Cardiac fibroblast (primary cell): ENCODE data around the gene KRAS.
A peak's percentile ranks its signal among the peaks of the same experiment; 100 is the strongest.
"Not testable (repeated sequence)": the region's sequence is repeated elsewhere in the genome, so short reads cannot be mapped to it uniquely, and the experiment has no call there.

Experiments
- DNase-seq, 2 donors: peaks; one replicate each; pipeline versions ENCODE4 v3.0.0 to v3.0.0-alpha.2; 2010; ENCODE audit warnings: low read depth in 2 of 2
- H3K4me3 ChIP-seq, 2 donors: replicated peaks in 1 of 2; 1 replicate in 1 of 2; 2 replicates in 1 of 2; pipeline ENCODE4 v1.5.1; 2011; ENCODE audit warnings: low read depth in 2 of 2, low read length in 2 of 2, mild to moderate bottlenecking in 2 of 2, moderate library complexity in 1 of 2
- TF ChIP-seq, protein P1 (sequence below): IDR thresholded peaks from one replicate; pipeline ENCODE4 v1.5.1; 2011; ENCODE audit warnings: low read depth, mild to moderate bottlenecking, low read length, inconsistent platforms

Gene KRAS

GRCh38 chr12:25250744-25251730 lies at the start of gene KRAS:
TSS of gene KRAS (minus strand) at chr12:25250929.
- TF ChIP-seq, protein P1, sequence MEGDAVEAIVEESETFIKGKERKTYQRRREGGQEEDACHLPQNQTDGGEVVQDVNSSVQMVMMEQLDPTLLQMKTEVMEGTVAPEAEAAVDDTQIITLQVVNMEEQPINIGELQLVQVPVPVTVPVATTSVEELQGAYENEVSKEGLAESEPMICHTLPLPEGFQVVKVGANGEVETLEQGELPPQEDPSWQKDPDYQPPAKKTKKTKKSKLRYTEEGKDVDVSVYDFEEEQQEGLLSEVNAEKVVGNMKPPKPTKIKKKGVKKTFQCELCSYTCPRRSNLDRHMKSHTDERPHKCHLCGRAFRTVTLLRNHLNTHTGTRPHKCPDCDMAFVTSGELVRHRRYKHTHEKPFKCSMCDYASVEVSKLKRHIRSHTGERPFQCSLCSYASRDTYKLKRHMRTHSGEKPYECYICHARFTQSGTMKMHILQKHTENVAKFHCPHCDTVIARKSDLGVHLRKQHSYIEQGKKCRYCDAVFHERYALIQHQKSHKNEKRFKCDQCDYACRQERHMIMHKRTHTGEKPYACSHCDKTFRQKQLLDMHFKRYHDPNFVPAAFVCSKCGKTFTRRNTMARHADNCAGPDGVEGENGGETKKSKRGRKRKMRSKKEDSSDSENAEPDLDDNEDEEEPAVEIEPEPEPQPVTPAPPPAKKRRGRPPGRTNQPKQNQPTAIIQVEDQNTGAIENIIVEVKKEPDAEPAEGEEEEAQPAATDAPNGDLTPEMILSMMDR: no peak
- peak; percentile 98 to 99 for DNase-seq
- peak within 1 kb of the TSS; percentile 71 to 86 for H3K4me3 ChIP-seq

- DNase-seq: no peak
- TF ChIP-seq, protein P1: no peak
- no peak overlapping the region for H3K4me3 ChIP-seq
Measured at GRCh38 chr12:25296381-25296780, 45.7 kb upstream of the KRAS start.

GRCh38 chr12:25295361-25295760 lies 44.6 kb upstream of the KRAS start:
- TF ChIP-seq, protein P1: no peak
- DNase-seq: no peak
- no peak overlapping the region for H3K4me3 ChIP-seq

GRCh38 chr12:25293653-25294052 lies 42.9 kb upstream of the KRAS start:
- TF ChIP-seq, protein P1: no peak
- no peak for DNase-seq
- no peak overlapping the region for H3K4me3 ChIP-seq

DNA sequence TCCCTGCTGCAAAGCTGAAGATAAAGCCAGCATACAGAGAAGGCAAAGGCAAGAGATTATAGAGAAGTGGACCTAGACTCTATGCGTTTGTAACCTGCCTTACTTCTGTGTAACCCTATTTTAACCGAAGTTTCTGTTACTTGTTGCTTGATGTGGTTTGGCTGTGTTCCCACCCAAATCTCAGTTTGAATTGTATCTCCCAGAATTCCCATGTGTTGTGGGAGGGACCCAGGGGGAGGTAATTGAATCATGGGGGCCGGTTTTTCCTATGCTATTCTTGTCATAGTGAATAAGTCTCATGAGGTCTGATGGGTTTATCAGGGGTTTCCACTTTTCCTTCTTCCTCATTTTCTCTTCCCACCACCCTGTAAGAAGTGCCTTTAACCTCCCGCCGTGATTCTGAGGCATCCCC lies 42.1 kb upstream of the KRAS start:
- H3K4me3 ChIP-seq, DNase-seq: not testable (repeated sequence)

DNA sequence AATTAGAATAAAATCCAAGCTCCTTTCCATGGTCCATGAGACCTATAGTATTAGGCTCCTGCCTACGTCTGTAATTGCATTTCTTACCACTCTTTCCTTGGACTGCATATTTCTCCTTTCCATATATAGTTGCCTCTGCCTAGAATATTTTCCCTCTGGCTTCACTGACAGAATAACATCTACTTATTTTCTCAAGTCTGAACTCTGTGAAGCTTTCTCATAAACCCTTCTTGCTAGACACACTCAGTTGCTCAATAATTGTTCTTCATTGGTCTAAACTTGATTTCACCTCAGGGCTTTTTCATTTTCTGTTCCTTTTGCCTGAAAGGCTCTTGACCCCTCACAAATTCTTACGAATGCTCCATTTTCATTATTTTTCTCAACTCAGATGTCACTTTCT lies 36.9 kb upstream of the KRAS start:
- no peak for DNase-seq
- TF ChIP-seq, protein P1: no peak
- H3K4me3 ChIP-seq: no peak overlapping the region

- H3K4me3 ChIP-seq: no peak overlapping the region
- TF ChIP-seq, protein P1: no peak
- DNase-seq: no peak
Measured at GRCh38 chr12:25286837-25287236, 36.1 kb upstream of the KRAS start.
